ENCODE results near the gene MAP4K4.
"Not testable (repeated sequence)": the region's sequence is repeated elsewhere in the genome, so short reads cannot be mapped to it uniquely, and the experiment has no call there.

The MAP4K4 gene

GRCh38 chr2:101768556-101769220 lies 71.2 kb downstream of the MAP4K4 start:
- no peak for DNase-seq (ENCODE audit: low spot score)

DNA sequence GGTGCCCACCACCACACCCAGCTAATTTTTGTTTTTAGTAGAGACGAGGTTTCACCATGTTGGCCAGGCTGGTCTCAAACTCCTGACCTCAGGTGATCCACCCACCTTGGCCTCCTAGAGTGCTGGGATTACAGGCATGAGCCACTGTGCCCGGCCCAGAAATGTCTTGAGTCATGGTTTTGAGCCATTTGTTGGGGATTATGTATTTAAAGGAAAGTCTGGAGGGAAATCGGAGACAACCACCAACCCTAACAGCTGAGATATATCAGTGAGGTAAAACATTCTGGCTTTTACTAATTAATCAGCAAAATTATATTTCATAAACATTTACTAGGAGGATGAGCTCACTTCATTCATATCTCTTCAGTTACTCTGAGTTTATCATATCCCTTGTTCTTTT lies 72.2 kb downstream of the MAP4K4 start:
- not testable (repeated sequence) for DNase-seq (ENCODE audit: low spot score)

- DNase-seq (ENCODE audit: low spot score): peak; percentile 81
Measured at GRCh38 chr2:101770726-101771125, 73.2 kb downstream of the MAP4K4 start.

DNA sequence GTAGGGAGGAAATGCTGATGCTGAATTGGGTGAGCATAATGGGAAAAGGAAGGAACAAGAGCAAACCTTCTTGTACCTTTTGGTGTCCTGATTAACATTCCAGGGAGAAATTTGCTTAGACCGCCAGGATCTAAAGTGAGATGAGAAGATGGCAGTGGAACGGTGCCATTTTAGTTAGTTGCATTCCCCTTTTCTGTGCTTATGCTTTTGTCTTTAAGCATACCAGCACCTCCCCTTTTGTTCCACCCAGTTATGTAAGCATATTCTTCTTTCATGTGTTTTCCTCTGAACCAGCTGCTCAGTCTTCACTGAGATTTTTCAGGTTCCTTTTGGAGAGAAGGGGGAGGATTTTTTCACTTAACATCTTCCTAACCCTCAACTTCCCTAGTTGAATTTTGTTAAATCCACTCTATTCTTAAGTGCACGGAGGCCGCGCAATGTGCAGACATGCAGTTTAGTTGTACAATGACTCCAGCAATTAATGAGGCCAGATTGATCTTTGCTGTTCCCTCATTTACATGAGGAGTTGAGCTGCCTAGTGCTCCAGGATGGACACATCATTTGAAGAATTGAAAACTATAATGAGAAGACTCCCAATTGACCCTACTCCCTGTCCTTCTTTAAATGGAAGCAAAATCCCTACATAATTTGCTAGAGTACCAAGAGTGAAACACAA lies 73.9 kb downstream of the MAP4K4 start:
- no peak for DNase-seq (ENCODE audit: low spot score)

DNA sequence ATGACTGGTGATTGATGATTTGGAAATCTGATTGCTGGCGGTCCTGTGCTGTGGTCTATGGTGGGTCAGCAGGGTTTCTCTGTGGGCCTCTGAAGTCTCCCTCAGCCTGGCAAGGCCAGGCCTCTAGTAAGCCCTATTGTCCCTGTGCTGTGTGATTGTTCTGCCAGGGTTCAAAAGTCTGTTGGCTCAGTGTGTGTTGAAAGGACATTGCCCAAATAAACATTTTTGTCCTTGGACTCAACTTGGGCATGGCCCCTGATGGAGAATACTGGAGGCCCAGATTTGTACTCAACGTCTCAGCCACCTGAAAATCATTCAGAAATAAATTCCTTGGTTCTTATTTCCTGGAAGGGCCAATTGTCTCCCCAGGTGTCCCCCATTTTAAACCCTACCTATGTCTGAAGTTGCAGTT lies 74.4 kb downstream of the MAP4K4 start:
- DNase-seq (ENCODE audit: low spot score): no peak

- DNase-seq (ENCODE audit: low spot score): no peak
Measured at GRCh38 chr2:101773137-101773536, 75.6 kb downstream of the MAP4K4 start.

DNA sequence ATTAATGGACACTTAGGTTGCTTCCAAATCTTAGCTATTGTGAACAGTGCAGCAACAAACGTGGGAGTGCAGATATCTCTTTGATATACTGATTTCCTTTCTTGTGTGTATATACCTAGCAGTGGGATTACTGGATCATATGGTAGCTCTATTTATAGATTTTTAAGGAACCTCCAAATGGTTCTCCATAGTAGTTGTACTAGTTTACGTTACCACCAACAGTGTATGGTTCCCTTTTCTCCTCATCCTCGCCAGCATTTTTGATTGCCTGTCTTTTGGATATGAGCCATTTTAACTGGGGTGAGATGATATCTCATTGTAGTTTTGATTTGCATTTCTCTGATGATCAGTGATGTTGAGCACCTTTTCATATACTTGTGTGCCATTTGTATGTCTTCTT lies 76.5 kb downstream of the MAP4K4 start:
- not testable (repeated sequence) for DNase-seq (ENCODE audit: low spot score)

GRCh38 chr2:101775092-101775491 lies 77.6 kb downstream of the MAP4K4 start:
- no peak for DNase-seq (ENCODE audit: low spot score)

DNA sequence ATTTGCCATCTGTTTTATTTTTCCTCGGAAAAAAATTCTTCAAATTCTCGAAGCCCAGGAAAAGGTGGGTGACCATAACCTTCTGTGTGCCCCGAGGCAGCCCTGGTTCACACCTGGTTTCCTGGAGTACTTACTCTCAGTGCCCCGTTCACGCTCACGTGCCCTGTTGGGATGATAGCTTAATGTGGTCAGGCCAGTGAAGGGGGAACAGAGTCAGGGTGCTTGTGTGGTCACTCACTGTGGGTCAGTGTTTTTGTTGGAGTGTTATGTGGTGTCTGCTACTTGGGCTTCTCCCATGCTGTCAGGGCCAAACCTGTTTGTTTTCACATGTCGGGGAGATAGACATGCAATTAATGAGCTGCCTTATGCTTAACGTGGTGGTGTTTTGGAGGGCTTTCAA lies 78.1 kb downstream of the MAP4K4 start:
- DNase-seq (ENCODE audit: low spot score): no peak

- DNase-seq (ENCODE audit: low spot score): no peak
Measured at GRCh38 chr2:101776172-101777043, 78.9 kb downstream of the MAP4K4 start.

DNA sequence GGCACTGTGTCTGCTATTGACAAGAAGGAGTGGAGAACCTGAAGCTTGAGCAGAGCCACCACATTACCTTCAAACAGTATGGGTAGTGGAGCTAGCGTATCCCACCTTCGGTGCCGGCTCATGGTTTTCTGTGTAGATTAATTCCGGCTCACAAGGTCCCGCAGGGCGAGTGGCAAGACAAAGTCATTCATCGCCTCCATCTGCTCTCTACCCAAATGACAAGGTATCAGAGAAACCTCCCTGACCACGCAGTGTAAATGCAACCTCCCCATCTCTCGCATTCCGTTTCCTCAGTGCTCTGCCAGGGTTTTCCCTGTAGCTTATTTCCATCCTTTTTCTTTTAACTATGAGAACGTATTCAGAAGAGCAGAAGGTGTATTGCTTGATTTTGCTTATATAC lies 79.8 kb downstream of the MAP4K4 start:
- DNase-seq (ENCODE audit: low spot score): no peak

DNA sequence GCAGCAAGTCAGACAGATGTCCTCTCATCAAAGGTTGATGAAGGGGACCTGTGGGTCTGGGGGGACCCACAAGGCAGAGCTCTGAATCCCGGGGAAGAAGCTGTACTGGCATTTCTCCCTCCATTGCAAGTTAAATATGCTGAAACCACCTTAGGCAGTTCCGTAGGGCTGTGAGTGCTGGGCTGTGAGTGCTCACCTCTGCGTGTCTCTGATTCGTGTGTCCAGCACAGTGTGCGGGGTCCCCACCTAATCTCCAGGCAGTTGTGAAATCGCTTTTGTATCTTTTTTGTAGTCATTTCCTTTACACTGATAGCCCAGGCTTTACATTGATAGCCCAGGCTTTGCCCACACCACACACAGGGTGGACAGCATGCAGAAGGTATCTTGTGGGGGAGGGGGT lies 80.6 kb downstream of the MAP4K4 start:
- DNase-seq (ENCODE audit: low spot score): no peak

- DNase-seq (ENCODE audit: low spot score): no peak
Measured at GRCh38 chr2:101779190-101779589, 81.7 kb downstream of the MAP4K4 start.

DNA sequence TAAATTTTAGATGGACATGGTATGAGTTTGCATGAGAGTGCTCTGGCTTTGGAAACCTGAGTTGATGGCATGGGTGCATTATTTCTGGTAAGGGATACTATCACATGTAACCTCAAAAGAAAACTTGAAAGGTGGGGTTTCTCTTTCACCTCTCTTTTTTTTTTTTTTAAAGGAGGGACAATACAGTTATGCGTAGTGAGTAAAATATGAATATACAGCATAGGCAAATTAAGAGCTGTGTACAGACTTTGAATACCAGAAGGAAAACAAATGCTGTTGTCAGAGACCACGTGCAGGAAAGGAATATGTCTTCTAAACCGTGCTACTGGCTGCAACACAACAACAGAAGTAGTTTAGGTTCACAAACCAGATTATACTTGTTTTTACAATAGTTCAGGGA lies 82.1 kb downstream of the MAP4K4 start:
- no peak for DNase-seq (ENCODE audit: low spot score)

DNA sequence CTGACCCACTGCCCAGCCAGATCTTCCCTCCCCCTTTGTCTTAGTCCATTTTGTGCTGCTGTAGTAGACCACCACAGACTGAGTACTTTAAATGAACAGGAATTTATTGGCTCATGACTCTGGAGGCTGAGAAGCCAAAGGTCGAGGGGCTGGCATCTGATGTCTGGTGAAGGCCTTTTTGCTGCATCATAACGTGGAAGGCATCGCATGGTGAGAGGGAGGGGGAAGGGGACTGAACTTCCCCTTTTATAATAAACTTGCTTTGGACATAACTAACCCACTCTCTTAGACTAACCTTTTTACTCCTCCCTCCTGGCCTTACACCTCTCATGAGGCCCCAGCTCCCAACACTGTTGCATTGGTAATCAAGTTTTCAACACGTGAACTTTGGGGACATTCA lies 83.8 kb downstream of the MAP4K4 start:
- DNase-seq (ENCODE audit: low spot score): no peak

DNA sequence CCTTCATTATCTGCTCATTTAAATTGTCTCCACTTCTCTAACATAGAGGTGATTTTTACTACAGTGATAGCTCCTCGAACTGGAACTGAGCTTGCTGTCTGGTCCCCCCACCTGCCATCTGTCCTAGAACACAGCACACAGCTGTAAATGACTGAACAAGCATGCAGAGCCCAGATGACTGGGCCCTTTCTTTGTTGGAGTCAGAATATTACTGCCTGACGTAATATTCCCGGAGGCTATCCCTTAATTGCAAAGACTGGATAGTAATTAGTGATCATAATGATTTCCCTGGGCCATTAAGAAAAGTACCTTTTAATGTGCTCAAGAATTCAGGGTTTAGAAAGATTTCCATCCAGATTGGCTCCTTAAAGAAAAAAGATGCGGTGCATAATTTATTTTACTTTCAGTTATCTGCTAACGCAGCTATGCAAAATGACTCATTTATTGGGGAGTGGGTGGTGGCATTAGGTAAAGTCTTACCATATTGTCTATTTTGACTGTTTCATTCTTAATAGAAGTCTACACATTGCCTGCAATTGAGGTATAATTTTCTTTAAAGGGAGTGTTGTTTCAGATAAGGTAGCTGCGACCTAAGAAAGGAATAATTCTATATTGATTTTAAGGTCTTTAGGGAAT lies 84.4 kb downstream of the MAP4K4 start:
- DNase-seq (ENCODE audit: low spot score): no peak

DNA sequence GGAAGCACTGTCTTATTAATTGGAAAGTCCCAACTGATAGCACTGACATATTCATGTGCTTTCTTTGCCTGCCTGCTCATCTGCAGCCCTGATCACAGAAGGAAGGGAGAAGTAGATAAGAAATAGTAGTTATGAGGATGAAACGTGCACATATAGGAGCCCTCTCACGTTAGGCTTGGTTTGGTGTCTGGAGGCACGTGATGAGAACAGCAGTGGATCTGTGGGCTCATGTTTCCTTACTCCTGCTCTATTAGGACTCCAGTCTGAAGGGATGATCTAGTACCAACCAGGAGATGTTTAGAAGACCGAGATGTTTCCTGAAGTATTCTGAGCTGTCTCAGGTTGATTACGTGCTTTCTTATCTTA lies 84.9 kb downstream of the MAP4K4 start:
- DNase-seq (ENCODE audit: low spot score): no peak

DNA sequence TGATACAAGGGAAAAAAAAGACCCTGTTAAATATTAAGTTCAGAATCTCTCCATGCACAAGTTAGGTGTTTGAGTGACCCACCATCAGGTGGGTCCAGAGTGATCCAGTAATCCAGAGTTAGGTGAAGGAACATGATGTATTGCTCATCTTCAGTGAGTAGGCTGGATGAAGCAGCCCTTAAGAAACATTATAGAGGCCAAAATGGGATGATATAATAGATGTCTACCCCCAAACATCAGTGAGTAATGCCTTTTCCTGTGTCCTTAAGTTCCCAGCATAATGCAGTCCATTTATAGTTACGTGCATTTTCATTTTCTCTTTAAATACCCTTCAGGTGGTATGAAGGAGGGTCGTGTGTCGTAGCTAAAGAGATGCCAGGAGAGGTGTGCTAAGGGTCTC lies 89.6 kb downstream of the MAP4K4 start:
- no peak for DNase-seq (ENCODE audit: low spot score)

DNA sequence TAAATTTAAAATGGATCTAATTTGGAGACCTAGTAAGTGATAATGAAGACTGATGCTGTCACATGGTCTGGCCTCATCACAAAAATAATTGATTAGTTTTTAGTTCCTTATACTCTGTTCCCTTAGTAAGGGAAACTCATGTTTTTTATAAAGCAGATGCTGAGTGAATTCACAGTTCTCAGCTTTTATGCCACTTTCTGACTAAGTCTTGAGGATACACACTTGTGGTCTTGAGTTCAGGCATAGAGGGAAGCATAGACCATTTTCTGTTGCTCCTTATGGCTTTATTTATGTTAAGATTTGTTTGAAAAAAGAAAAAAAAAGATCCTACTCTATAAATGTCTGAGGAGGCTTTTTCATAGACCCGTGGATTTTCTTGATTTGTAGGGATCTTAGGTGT lies 91.1 kb downstream of the MAP4K4 start:
- DNase-seq (ENCODE audit: low spot score): no peak

DNA sequence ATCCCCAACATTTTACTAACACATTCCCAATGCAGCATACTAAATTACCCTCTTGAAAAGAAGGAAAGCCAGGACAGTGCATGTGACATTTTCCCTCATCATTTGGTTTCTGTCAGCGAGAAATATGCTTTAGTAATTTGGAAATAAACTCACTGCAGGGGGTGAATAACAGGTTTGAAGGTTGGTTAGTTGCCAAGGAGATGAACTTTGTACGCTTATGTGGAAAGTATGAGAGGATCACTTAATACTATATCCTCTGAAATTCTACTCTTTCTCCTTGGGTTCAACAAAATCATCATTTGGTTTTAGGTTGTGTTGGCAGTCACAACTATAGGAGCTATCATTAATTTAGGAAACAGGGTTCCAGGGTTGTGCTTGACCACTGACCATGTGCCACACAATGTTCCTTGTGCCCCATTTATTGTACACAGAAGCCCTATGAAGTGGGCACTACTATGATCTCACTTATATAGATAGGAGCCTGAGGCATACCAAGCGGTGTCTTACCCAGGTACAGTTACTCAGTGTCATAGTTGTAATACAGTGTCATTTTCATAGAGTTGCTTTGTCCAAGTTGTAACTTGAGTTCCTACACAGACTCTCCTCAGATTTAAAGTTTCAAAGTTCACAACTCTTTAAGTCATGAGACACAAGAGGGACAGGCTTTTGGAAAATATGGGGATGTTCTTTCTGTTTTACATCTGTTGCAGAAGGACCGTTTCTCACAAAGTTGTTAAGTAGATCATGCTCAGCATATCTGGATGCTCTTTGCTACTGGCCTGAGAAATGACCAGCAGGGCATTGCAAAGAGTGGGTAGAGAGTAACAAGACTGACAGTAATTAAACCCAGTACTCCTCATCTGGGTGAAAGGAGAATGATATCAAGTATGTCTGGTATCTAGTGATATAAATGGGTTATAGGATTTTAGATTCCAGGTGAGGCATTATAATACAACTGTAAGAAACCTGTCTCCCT lies 91.8 kb downstream of the MAP4K4 start:
- DNase-seq (ENCODE audit: low spot score): no peak

GRCh38 chr2:101790416-101790815 lies 92.9 kb downstream of the MAP4K4 start:
- no peak for DNase-seq (ENCODE audit: low spot score)
